Hepatocyte (in vitro differentiated cells): ENCODE data around the gene ARL15. TPM values are rescaled to one million over a fixed set of nuclear protein-coding genes. Genes with fewer than 3 reads are reported as not detected.

Experiments
- DNase-seq: peaks from one replicate; pipeline ENCODE4 v3.0.0-alpha.2; 2016; ENCODE audit warnings: low spot score
- H2AFZ ChIP-seq: fragments of 200-600 bp; sonication (generic); 2 replicates; pipeline ENCODE4 v1.6.0; 2016; ENCODE audit warnings: antibody characterized with exemption, mild to moderate bottlenecking
- H3K27ac ChIP-seq: fragments of 200-600 bp; sonication (generic); 2 replicates; pipeline ENCODE4 v1.5.1; 2016; ENCODE audit warnings: mild to moderate bottlenecking
- H3K27me3 ChIP-seq: fragments of 200-600 bp; sonication (generic); 2 replicates; pipeline ENCODE4 v1.6.1; 2016
- H3K36me3 ChIP-seq: fragments of 200-600 bp; sonication (generic); replicated peaks from 2 replicates; pipeline ENCODE4 v1.5.1; 2016; ENCODE audit warnings: low read depth; ENCODE audit not compliant: insufficient read depth
- H3K4me1 ChIP-seq: fragments of 200-600 bp; sonication (generic); 2 replicates; pipeline ENCODE4 v1.5.1; 2016; ENCODE audit warnings: mild to moderate bottlenecking, moderate library complexity; ENCODE audit not compliant: insufficient read depth
- H3K4me2 ChIP-seq: fragments of 200-600 bp; sonication (generic); 2 replicates; pipeline ENCODE4 v1.6.0; 2016
- H3K4me3 ChIP-seq: fragments of 200-600 bp; sonication (generic); 2 replicates; pipeline ENCODE4 v1.5.1; 2016; ENCODE audit warnings: mild to moderate bottlenecking
- H3K79me2 ChIP-seq: fragments of 200-600 bp; sonication (generic); 2 replicates; pipeline ENCODE4 v1.6.0; 2017; ENCODE audit warnings: mild to moderate bottlenecking
- H3K9me2 ChIP-seq: fragments of 200-600 bp; sonication (generic); replicated peaks from 2 replicates; pipeline ENCODE4 v1.6.0; 2017; ENCODE audit warnings: mild to moderate bottlenecking; ENCODE audit not compliant: insufficient read depth
- H3K9me3 ChIP-seq: fragments of 200-600 bp; sonication (generic); 2 replicates; pipeline ENCODE4 v1.5.1; 2016; ENCODE audit warnings: low read depth, mild to moderate bottlenecking
- H4K20me1 ChIP-seq: fragments of 200-600 bp; sonication (generic); 2 replicates; pipeline ENCODE4 v1.6.0; 2016; ENCODE audit warnings: mild to moderate bottlenecking; ENCODE audit not compliant: insufficient read depth, poor library complexity, severe bottlenecking
- EZH2 ChIP-seq: fragments of 200-600 bp; sonication (generic); IDR thresholded peaks from 2 replicates; pipeline ENCODE4 v1.6.1; 2016; ENCODE audit warnings: antibody characterized with exemption, mild to moderate bottlenecking, borderline replicate concordance
- EZH2phosphoT487 ChIP-seq: fragments of 200-600 bp; sonication (generic); IDR thresholded peaks from one replicate; pipeline ENCODE4 v1.6.1; 2018; ENCODE audit warnings: antibody characterized with exemption, mild to moderate bottlenecking, low read depth, moderate library complexity; ENCODE audit not compliant: unreplicated experiment, severe bottlenecking
- WGBS: methylation state at CpG from one replicate; pipeline ENCODE4 v1.1.6; 2016; ENCODE audit warnings: low lambda C conversion rate; ENCODE audit errors: missing lambda C conversion rate; 5-methylcytosine and 5-hydroxymethylcytosine counted together
- polyA plus RNA-seq: library from polyadenylated mRNA; unstranded; fragments of >200 nt; fragmentation: Nextera tagmentation; extraction: Ambion mirVana; gene quantifications from 2 replicates; pipeline ENCODE4 v1.2.1, GENCODE V29; 2016
- total RNA-seq: library from RNA; depleted of rRNA; stranded (reverse); fragments of >200 nt; gene quantifications from 2 replicates; pipeline ENCODE4 v1.2.3, GENCODE V29; 2014
- TF ChIP-seq, protein P1 (sequence below): fragments of 200-600 bp; sonication (generic); IDR thresholded peaks from 2 replicates; pipeline ENCODE4 v1.5.1; 2016; ENCODE audit warnings: antibody characterized with exemption, mild to moderate bottlenecking; ENCODE audit not compliant: poor library complexity

The ARL15 gene
- total and polyA plus RNA-seq, 2 experiments from 2014 or later: 13.3 to 66.3 TPM

DNA sequence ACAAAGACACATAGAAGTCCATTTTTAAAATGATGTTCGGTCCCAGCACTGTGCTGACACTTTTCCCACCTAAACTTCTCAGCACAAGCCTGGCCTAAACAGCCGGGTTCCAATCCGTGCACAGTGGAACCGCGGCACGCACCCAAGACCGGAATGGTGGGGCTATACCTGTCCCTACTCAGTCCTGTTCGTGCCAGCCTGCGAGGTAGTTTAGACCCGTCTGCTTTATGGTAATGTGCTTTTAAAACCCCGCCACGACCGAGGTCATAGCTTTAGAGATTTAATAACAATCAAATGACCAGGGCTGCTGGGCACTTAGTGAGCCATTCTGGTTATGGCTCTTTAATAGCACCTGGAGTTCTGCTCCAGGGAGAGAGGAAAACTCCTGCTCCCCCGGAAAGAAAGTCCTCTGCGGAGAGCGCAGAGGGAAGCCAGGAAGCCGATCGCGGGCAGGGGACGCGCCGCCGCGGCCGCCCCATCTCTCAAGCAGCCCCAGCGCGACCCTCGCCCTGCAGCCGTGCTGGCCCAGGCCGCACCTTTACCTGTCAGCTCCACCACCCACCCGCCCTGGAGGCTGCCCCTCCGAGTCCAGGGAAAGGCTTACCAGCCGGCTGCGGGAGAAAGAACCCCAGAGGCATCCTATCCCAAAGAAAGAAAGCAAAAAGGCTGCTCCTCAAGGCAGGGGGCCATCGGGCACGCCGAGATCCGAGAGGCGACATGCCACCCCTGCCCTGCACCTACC lies 511 bp downstream of the ARL15 start:
- Histone ChIP-seq H3K36me3 (no peaks in the 10 kb centered on the region), H3K4me2 (peak overlapping the region; percentile 84), H4K20me1 (peaks cover 23% of the 10 kb centered on the region), H3K4me1 (peaks cover 27% of the 10 kb centered on the region), H3K9me3 (no peaks in the 10 kb centered on the region), H2AFZ (peak overlapping the region; percentile 62), H3K27me3 (no peaks in the 10 kb centered on the region), H3K9me2 (no peaks in the 10 kb centered on the region), H3K79me2 (peaks cover 49% of the 10 kb centered on the region), H3K27ac (peak overlapping the region; percentile 82), H3K4me3 (peak overlapping the region; percentile 83)
- DNase-seq: peak; percentile 60
- TF ChIP-seq EZH2phosphoT487 (no peak), EZH2 (no peak)
- TF ChIP-seq, protein P1, sequence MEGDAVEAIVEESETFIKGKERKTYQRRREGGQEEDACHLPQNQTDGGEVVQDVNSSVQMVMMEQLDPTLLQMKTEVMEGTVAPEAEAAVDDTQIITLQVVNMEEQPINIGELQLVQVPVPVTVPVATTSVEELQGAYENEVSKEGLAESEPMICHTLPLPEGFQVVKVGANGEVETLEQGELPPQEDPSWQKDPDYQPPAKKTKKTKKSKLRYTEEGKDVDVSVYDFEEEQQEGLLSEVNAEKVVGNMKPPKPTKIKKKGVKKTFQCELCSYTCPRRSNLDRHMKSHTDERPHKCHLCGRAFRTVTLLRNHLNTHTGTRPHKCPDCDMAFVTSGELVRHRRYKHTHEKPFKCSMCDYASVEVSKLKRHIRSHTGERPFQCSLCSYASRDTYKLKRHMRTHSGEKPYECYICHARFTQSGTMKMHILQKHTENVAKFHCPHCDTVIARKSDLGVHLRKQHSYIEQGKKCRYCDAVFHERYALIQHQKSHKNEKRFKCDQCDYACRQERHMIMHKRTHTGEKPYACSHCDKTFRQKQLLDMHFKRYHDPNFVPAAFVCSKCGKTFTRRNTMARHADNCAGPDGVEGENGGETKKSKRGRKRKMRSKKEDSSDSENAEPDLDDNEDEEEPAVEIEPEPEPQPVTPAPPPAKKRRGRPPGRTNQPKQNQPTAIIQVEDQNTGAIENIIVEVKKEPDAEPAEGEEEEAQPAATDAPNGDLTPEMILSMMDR: no peak
- 2% methylated on average over 36 of the region's 39 CpGs for WGBS

- Histone ChIP-seq H2AFZ (peak overlapping the region; percentile 62), H4K20me1 (peaks cover 23% of the 10 kb centered on the region), H3K4me2 (peak overlapping the region; percentile 84), H3K4me1 (peaks cover 27% of the 10 kb centered on the region), H3K27me3 (no peaks in the 10 kb centered on the region), H3K79me2 (peaks cover 55% of the 10 kb centered on the region), H3K27ac (peak overlapping the region; percentile 82), H3K9me2 (no peaks in the 10 kb centered on the region), H3K4me3 (peak overlapping the region; percentile 83), H3K36me3 (no peaks in the 10 kb centered on the region), H3K9me3 (no peaks in the 10 kb centered on the region)
- DNase-seq: no peak
- TF ChIP-seq EZH2 (no peak), EZH2phosphoT487 (no peak)
- TF ChIP-seq, protein P1: no peak
- WGBS: 4% methylated on average over 10 of the region's 10 CpGs
Measured at GRCh38 chr5:54309276-54309675, 1.1 kb downstream of the ARL15 start.

- no peak for TF ChIP-seq EZH2
- TF ChIP-seq, protein P1: no peak
- no peak for TF ChIP-seq EZH2phosphoT487
- Histone ChIP-seq H3K4me2 (peak overlapping the region; percentile 84), H3K9me3 (no peaks in the 10 kb centered on the region), H3K36me3 (no peaks in the 10 kb centered on the region), H4K20me1 (peaks cover 25% of the 10 kb centered on the region), H2AFZ (no peak overlapping the region), H3K9me2 (no peaks in the 10 kb centered on the region), H3K4me3 (peak overlapping the region; percentile 12), H3K4me1 (peaks cover 27% of the 10 kb centered on the region), H3K27me3 (no peaks in the 10 kb centered on the region), H3K79me2 (peaks cover 72% of the 10 kb centered on the region), H3K27ac (no peak overlapping the region)
- DNase-seq: no peak
- 83% methylated on average over 3 of the region's 3 CpGs for WGBS
Measured at GRCh38 chr5:54307583-54307982, 2.8 kb downstream of the ARL15 start.

- peaks cover 27% of the 10 kb centered on the region for H3K4me1 ChIP-seq
- no peaks in the 10 kb centered on the region for H3K27me3 ChIP-seq
- H2AFZ ChIP-seq: no peak overlapping the region
- DNase-seq: no peak
- H3K9me2 ChIP-seq: no peaks in the 10 kb centered on the region
- peak overlapping the region; percentile 28 for H3K4me2 ChIP-seq
- WGBS: 92% methylated on average over 1 of the region's 1 CpG
- no peaks in the 10 kb centered on the region for H3K36me3 ChIP-seq
- no peak overlapping the region for H3K4me3 ChIP-seq
- H3K79me2 ChIP-seq: peaks cover 79% of the 10 kb centered on the region
- TF ChIP-seq EZH2: no peak
- TF ChIP-seq, protein P1: no peak
- TF ChIP-seq EZH2phosphoT487: no peak
- H4K20me1 ChIP-seq: peaks cover 27% of the 10 kb centered on the region
- no peaks in the 10 kb centered on the region for H3K9me3 ChIP-seq
- no peak overlapping the region for H3K27ac ChIP-seq
Measured at GRCh38 chr5:54306893-54307292, 3.5 kb downstream of the ARL15 start.
